Measurements from ENCODE around the gene TBC1D2B. TPM values are rescaled to one million over a fixed set of nuclear protein-coding genes. Genes with fewer than 3 reads are reported as not detected.
"Not testable (repeated sequence)": the region's sequence is repeated elsewhere in the genome, so short reads cannot be mapped to it uniquely, and the experiment has no call there.

TBC1D2B gene
- total RNA-seq, 2 donors from 2014 or later, result 54.0 to 58.5 TPM

DNA sequence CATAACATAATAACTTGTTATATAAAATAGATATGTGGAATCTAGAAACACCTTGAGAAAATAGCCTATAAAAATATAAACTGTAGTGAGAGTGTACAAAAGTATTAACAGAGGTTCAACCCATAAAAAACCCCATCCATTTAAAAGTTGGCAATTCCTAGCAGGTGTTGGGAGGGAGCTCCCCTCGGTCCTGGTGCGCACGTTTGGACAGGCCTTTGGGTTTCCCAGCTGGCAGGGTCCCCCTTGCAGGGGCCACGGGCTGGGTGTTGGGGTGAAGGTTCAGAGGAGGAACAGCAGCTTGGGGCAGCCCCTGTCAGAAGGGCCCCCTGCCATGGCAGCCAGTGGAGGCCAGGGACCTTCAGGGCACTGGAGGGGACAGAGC lies 82.0 kb downstream of the TBC1D2B start:
- not testable (repeated sequence) for H3K9me3 ChIP-seq; ATAC-seq (ENCODE audit: insufficient number of reproducible peaks, low FRiP score, low read depth); DNase-seq (ENCODE audit: low spot score); H3K27me3 ChIP-seq (replicated peaks; ENCODE audit: insufficient read depth); H3K4me3 ChIP-seq
- peaks cover 33 to 56% of the 10 kb centered on the region in 2 donors for H3K4me1 ChIP-seq (ENCODE audit: control insufficient read depth in 1 of 2, low read depth in 2 of 2)
- peak overlapping the region in 1 of 2 donors; percentile 49 for H3K27ac ChIP-seq
- H3K36me3 ChIP-seq, result peaks cover 24% of the 10 kb centered on the region

DNA sequence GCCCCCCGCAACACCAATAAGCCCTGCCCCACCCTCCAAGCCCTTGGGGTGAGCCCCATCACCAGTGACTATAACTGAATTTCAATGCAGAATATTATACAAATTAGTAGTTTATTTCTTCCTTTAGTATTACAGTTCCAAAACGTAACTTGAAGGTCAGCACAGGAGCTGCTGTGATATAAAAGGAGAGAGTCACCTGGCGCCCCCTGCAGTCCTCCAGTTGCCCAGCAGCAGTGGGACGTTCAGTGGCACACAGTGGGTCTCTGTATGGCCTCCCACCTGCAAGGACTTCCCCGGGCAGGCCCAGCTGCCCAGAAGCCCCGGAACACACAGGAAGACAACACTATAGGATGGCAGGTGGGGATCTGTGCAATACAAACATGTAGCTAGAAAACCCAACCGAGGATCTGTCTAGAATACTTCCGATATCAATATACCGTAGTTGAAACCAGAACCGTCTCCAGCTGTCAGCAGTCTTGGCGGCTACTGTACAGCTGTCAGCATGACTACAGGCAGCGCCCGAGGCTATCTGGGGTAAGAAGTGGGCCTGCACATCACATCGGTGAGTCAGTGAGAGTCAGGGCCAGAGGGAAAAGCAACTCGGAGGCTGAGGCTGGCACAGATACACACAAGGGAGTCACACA lies 82.5 kb downstream of the TBC1D2B start:
- H3K4me1 ChIP-seq (ENCODE audit: control insufficient read depth in 1 of 2, low read depth in 2 of 2), result peaks cover 33 to 60% of the 10 kb centered on the region in 2 donors
- peaks cover 18% of the 10 kb centered on the region for H3K36me3 ChIP-seq
- not testable (repeated sequence) for H3K9me3 ChIP-seq; H3K27me3 ChIP-seq (replicated peaks; ENCODE audit: insufficient read depth); DNase-seq (ENCODE audit: low spot score)
- ATAC-seq (ENCODE audit: insufficient number of reproducible peaks, low FRiP score, low read depth), result peak; percentile 54
- H3K4me3 ChIP-seq, result peak overlapping the region; percentile 31
- H3K27ac ChIP-seq, result peak overlapping the region; percentile 73 to 98

DNA sequence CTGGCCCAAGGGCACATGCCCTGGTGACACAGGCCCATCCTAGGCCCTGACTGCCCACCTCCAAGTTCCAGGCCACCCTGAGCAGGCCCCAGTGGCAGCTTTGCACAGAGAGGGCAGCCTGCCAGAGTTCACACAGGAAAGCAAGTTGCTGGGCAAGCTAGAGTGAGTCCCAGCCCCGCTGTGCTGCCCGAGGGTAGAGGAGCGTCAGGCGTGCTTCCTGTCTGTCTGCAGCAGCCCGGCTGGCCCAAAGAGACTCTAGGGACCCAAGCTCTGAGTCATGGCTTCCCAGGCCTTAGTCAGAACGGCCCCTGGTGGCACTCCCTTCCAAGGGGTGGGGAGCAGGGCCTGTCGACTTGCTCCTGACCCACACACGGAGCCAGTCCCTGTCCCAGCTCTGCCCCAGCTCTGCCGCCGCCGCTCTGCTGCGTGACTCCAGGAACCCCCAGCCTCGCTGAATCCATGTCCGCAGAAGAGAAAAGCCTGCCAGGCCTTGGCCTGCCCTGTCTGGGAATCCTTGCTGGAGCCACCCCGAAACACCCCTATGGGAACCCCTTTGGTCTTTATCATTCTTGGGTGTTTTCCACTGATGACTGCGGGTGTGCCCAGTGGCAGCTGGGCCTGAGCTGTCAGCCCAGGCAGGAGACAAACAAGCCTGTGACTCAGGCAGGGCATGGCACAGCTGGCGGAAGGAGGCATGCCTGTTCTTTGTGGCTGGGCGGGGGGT lies 83.4 kb downstream of the TBC1D2B start:
- Histone ChIP-seq H3K36me3 (peaks cover 10% of the 10 kb centered on the region), H3K27ac (peak overlapping the region; percentile 88 to 98), H3K4me3 (peak overlapping the region; percentile 52), H3K4me1 (ENCODE audit: control insufficient read depth in 1 of 2, low read depth in 2 of 2) (peaks cover 33 to 60% of the 10 kb centered on the region in 2 donors)
- H3K27me3 ChIP-seq (replicated peaks; ENCODE audit: insufficient read depth); H3K9me3 ChIP-seq: not testable (repeated sequence)
- peak; percentile 66 for ATAC-seq (ENCODE audit: insufficient number of reproducible peaks, low FRiP score, low read depth)
- DNase-seq (ENCODE audit: low spot score), result peak; percentile 89

DNA sequence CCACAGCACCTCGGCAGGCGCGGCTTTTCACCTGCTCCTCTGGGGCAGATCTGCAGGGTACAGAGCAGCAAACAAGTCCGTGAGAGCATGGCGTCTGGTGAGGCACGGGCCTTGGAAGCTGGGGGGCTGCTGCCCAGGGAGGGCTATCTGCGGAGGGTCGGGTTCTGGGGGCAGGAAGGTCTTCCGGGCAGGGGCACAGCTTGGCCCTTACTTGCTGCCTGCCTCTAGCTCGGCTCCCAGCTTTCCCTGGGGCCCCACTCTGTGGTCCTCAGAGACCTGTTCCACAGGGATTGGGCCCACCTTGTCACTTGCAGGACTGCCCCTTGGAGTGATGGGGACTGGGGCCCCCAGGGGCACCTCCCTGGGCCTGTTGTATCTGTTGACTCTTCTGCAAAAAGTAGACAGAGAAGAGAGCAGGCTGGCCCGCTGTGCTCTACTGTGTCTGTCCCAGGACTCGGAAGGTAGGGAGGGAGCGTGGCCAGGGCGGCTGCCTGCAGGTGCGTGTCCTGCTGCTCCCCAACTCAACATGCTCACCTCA lies 84.1 kb downstream of the TBC1D2B start:
- ATAC-seq (ENCODE audit: insufficient number of reproducible peaks, low FRiP score, low read depth) (no peak), DNase-seq (ENCODE audit: low spot score) (no peak)
- Histone ChIP-seq H3K27me3 (replicated peaks; ENCODE audit: insufficient read depth) (no peaks in the 10 kb centered on the region), H3K4me3 (no peak overlapping the region), H3K27ac (peak overlapping the region; percentile 88 to 98), H3K9me3 (no peaks in the 10 kb centered on the region), H3K36me3 (peaks cover 10% of the 10 kb centered on the region), H3K4me1 (ENCODE audit: control insufficient read depth in 1 of 2, low read depth in 2 of 2) (peaks cover 33 to 60% of the 10 kb centered on the region in 2 donors)
- TF ChIP-seq, protein P1, sequence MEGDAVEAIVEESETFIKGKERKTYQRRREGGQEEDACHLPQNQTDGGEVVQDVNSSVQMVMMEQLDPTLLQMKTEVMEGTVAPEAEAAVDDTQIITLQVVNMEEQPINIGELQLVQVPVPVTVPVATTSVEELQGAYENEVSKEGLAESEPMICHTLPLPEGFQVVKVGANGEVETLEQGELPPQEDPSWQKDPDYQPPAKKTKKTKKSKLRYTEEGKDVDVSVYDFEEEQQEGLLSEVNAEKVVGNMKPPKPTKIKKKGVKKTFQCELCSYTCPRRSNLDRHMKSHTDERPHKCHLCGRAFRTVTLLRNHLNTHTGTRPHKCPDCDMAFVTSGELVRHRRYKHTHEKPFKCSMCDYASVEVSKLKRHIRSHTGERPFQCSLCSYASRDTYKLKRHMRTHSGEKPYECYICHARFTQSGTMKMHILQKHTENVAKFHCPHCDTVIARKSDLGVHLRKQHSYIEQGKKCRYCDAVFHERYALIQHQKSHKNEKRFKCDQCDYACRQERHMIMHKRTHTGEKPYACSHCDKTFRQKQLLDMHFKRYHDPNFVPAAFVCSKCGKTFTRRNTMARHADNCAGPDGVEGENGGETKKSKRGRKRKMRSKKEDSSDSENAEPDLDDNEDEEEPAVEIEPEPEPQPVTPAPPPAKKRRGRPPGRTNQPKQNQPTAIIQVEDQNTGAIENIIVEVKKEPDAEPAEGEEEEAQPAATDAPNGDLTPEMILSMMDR (IDR thresholded peaks at IDR 0.05), result no peak

DNA sequence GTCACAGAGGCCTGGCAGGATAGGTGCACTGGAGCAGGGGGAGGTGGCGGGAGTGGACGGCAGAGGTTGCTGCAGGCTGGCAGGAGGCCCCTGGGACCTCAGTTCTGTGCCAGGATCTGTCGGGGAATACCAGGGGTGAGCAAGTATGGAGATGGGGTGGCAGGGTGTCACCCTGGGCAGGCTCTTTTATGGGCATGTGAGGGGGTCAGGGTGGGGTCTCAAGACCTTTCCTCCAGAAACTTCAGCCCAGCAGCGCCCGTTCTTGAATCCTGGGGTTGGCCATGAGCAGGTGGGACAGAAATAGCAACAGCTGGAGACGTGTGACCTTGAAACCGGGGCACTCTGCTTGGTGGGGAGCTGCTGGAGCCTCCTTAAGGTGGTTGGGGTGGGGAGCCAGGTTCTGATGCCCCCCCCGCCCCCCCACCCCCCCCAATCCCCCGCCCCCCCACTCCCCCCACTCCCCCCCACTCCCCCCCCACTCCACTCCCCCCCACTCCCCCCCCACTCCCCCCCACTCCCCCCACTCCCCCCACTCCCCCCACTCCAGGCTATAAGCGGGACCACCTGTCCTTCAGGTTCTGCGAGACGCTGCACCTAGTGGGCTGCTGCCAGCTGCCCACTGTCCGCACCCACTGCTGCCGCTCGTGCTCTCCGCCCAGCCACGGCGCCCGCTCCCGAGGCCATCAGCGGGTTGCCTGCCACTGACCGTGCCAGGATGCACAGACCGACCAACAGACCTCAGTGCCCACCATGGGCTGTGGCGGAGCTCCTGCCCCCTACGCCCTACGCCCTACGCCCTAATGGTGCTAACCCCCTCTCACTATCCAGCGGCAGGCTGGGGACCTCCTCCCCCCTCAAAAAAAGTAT lies 84.9 kb downstream of the TBC1D2B start:
- DNase-seq (ENCODE audit: low spot score), result no peak
- peaks cover 33 to 60% of the 10 kb centered on the region in 2 donors for H3K4me1 ChIP-seq (ENCODE audit: control insufficient read depth in 1 of 2, low read depth in 2 of 2)
- ATAC-seq (ENCODE audit: insufficient number of reproducible peaks, low FRiP score, low read depth), result no peak

DNA sequence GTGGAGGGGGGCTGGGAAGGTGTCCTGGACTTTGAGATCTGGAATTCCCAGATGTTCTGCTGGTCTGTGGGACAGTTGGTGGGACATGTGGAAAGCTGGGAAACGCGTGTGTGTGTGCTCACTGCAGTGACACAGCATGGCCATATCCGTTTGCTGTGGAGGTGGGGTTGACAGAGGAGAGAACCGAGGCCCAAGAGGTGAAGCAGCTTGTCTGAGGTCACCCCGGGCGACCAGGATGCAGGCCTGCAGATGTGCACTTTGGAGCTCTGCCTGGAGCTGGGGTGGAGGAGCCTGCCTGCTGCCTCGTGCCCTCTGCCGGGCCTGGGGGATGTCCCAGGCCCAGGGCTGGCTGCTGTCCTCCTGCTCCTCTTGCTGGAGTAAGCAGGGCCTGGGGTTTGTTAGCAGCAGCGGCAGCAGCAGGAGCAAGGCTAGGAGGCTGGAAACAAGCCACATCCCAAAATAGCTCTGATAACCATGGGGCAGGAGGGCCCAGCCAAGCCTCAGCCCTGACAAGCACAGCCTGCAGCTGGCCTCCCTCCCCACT lies 85.8 kb downstream of the TBC1D2B start:
- peaks cover 39 to 66% of the 10 kb centered on the region in 2 donors for H3K4me1 ChIP-seq (ENCODE audit: control insufficient read depth in 1 of 2, low read depth in 2 of 2)
- H3K4me3 ChIP-seq; H3K9me3 ChIP-seq; H3K27me3 ChIP-seq (replicated peaks; ENCODE audit: insufficient read depth); H3K36me3 ChIP-seq: not testable (repeated sequence)
- ATAC-seq (ENCODE audit: insufficient number of reproducible peaks, low FRiP score, low read depth), result peak; percentile 33
- peak overlapping the region; percentile 53 to 86 for H3K27ac ChIP-seq
- peak; percentile 42 for DNase-seq (ENCODE audit: low spot score)

More for the DNA sequence above, 84.9 kb downstream of the TBC1D2B start:
- TF ChIP-seq, protein P1 (IDR thresholded peaks at IDR 0.05), result no peak
- H3K9me3 ChIP-seq, result no peaks in the 10 kb centered on the region
- H3K4me3 ChIP-seq, result no peak overlapping the region
- no peaks in the 10 kb centered on the region for H3K27me3 ChIP-seq (replicated peaks; ENCODE audit: insufficient read depth)
- peak overlapping the region; percentile 88 to 98 for H3K27ac ChIP-seq
- H3K36me3 ChIP-seq, result peaks cover 2% of the 10 kb centered on the region
